ENCODE data around the gene MEDAG.

Gene MEDAG

DNA sequence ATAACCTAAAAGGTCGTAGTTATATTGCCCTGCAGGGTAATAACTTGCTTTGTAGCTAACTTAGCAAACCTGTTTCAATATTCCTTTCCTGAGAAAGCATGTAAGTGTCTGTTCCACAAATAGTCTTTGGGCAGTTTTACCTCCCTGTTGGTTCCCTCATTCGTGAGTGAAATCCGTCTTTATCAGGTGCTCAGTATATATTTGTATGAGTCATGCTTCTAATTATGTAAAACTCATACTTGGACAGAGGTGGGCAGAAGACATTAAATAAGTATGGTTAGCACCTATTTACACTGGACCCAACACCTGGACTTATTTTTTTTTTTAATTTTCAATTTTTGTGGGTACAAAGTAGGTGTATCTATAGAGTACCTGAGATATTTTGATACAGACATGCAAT is 44.9 kb upstream of the MEDAG start:
- H2AFZ ChIP-seq (ENCODE audit: low read depth) = no peak overlapping the region
- no peak overlapping the region for H3K4me3 ChIP-seq (IDR thresholded peaks at IDR 0.05; ENCODE audit: insufficient read depth, low read depth, low read length)
- no peak overlapping the region for H3K9ac ChIP-seq
- H3K36me3 ChIP-seq (ENCODE audit: insufficient read depth) = no peaks in the 10 kb centered on the region
- H3K27me3 ChIP-seq (ENCODE audit: insufficient read depth, low read depth) = no peaks in the 10 kb centered on the region
- H3K27ac ChIP-seq = no peak overlapping the region
- no peak overlapping the region for H3K4me2 ChIP-seq
- TF ChIP-seq, protein P1, sequence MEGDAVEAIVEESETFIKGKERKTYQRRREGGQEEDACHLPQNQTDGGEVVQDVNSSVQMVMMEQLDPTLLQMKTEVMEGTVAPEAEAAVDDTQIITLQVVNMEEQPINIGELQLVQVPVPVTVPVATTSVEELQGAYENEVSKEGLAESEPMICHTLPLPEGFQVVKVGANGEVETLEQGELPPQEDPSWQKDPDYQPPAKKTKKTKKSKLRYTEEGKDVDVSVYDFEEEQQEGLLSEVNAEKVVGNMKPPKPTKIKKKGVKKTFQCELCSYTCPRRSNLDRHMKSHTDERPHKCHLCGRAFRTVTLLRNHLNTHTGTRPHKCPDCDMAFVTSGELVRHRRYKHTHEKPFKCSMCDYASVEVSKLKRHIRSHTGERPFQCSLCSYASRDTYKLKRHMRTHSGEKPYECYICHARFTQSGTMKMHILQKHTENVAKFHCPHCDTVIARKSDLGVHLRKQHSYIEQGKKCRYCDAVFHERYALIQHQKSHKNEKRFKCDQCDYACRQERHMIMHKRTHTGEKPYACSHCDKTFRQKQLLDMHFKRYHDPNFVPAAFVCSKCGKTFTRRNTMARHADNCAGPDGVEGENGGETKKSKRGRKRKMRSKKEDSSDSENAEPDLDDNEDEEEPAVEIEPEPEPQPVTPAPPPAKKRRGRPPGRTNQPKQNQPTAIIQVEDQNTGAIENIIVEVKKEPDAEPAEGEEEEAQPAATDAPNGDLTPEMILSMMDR (conservative IDR thresholded peaks at IDR 0.05; ENCODE audit: low read depth, low read length) = no peak
- no peaks in the 10 kb centered on the region for H4K20me1 ChIP-seq (ENCODE audit: insufficient read depth)
- H3K4me1 ChIP-seq (ENCODE audit: low read depth, poor library complexity, severe bottlenecking) = peaks cover 11% of the 10 kb centered on the region
- no peaks in the 10 kb centered on the region for H3K79me2 ChIP-seq (ENCODE audit: insufficient read depth, low read depth)

DNA sequence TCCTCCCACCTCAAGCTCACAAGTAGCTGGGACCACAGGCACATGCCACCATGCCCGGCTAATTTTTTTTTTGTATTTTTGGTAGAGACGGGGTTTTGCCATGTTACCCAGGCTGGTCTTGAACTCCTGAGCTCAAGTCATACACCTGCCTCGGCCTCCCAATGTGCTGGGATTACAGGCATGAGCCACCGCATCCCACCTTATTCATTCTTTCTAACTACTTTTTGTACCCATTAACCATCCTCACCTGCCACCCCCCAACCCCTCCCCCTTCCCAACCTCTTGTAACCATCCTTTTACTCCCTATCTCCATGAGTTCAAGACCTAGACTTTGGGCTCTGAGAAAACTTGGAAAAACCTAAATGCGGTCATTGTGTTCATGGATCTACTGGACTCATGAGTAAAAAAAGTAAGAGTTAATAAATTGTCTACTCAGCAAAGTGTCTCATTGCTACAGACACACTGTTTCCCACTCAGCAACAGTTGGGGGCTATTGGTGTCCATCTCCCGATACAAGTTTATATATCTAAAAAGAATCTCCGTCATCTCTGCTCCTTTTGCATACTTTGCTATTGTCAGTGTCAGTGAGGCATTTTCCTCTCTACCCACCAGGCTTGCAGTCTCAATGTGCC is 44.1 kb upstream of the MEDAG start:
- H3K4me3 ChIP-seq (IDR thresholded peaks at IDR 0.05; ENCODE audit: insufficient read depth, low read depth, low read length) = no peak overlapping the region
- no peaks in the 10 kb centered on the region for H3K79me2 ChIP-seq (ENCODE audit: insufficient read depth, low read depth)
- H3K36me3 ChIP-seq (ENCODE audit: insufficient read depth) = no peaks in the 10 kb centered on the region
- H3K4me2 ChIP-seq = no peak overlapping the region
- TF ChIP-seq, protein P1 (conservative IDR thresholded peaks at IDR 0.05; ENCODE audit: low read depth, low read length) = no peak
- H4K20me1 ChIP-seq (ENCODE audit: insufficient read depth) = no peaks in the 10 kb centered on the region
- H3K9ac ChIP-seq = no peak overlapping the region
- H3K27ac ChIP-seq = no peak overlapping the region
- no peak overlapping the region for H2AFZ ChIP-seq (ENCODE audit: low read depth)
- H3K27me3 ChIP-seq (ENCODE audit: insufficient read depth, low read depth) = no peaks in the 10 kb centered on the region
- H3K4me1 ChIP-seq (ENCODE audit: low read depth, poor library complexity, severe bottlenecking) = peaks cover 11% of the 10 kb centered on the region

DNA sequence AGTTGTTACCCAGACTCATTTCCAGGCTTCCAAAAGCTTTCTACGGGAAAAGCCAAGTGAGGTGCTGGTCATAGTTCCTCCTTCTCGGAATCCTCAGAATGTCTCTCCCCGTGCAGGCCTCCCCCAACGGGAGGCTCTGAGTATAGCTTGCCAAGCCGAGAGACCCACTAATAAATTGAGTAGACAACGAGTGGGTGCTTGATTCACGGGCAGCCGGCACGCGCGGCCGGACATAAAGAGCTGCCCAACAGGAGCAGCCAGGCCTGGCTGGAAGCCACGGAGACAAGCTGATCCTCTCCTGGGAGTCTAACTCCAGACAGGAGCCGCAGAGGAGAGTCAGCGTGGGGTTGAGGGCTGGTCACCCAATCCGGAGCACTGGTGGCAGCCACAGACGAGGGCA is 43.4 kb upstream of the MEDAG start:
- Histone ChIP-seq H3K4me1 (ENCODE audit: low read depth, poor library complexity, severe bottlenecking) (peaks cover 11% of the 10 kb centered on the region), H3K4me3 (IDR thresholded peaks at IDR 0.05; ENCODE audit: insufficient read depth, low read depth, low read length) (no peak overlapping the region), H2AFZ (ENCODE audit: low read depth) (no peak overlapping the region), H3K4me2 (no peak overlapping the region), H3K79me2 (ENCODE audit: insufficient read depth, low read depth) (no peaks in the 10 kb centered on the region), H3K9ac (no peak overlapping the region), H4K20me1 (ENCODE audit: insufficient read depth) (no peaks in the 10 kb centered on the region), H3K36me3 (ENCODE audit: insufficient read depth) (no peaks in the 10 kb centered on the region), H3K27ac (no peak overlapping the region), H3K27me3 (ENCODE audit: insufficient read depth, low read depth) (no peaks in the 10 kb centered on the region)
- TF ChIP-seq, protein P1 (conservative IDR thresholded peaks at IDR 0.05; ENCODE audit: low read depth, low read length) = no peak

DNA sequence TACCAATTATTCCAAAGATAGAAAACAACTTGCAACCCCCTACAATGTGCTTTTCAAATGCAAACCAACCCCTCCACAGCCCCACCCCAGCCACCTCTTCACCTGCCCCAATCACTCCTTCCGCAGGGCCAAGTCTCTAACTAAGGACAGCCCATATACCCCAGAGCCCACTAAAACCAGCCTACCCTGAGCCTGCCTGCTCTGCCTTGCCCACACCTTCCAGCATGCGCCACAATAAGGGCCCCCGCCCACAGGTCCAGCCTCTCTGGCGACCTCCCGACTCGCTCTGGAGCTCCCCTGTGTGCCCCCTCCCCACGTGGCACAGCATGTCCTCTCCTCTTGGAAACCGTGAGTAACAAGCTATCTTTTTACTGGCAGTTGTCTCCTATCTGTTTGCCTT is 42.8 kb upstream of the MEDAG start:
- no peaks in the 10 kb centered on the region for H4K20me1 ChIP-seq (ENCODE audit: insufficient read depth)
- no peaks in the 10 kb centered on the region for H3K79me2 ChIP-seq (ENCODE audit: insufficient read depth, low read depth)
- no peak overlapping the region for H2AFZ ChIP-seq (ENCODE audit: low read depth)
- H3K27me3 ChIP-seq (ENCODE audit: insufficient read depth, low read depth) = no peaks in the 10 kb centered on the region
- peaks cover 11% of the 10 kb centered on the region for H3K4me1 ChIP-seq (ENCODE audit: low read depth, poor library complexity, severe bottlenecking)
- H3K27ac ChIP-seq = no peak overlapping the region
- H3K4me2 ChIP-seq = no peak overlapping the region
- H3K36me3 ChIP-seq (ENCODE audit: insufficient read depth) = no peaks in the 10 kb centered on the region
- no peak overlapping the region for H3K4me3 ChIP-seq (IDR thresholded peaks at IDR 0.05; ENCODE audit: insufficient read depth, low read depth, low read length)
- no peak overlapping the region for H3K9ac ChIP-seq
- TF ChIP-seq, protein P1 (conservative IDR thresholded peaks at IDR 0.05; ENCODE audit: low read depth, low read length) = no peak
